ENCODE measurements around the gene MKI67.
"Not testable (repeated sequence)": the region's sequence is repeated elsewhere in the genome, so short reads cannot be mapped to it uniquely, and the experiment has no call there.

Gene MKI67

GRCh38 chr10:128149267-128150014 is 23.2 kb upstream of the MKI67 start:
- no peak for DNase-seq (ENCODE audit: low read depth in 1 of 2, low spot score in 1 of 2)

GRCh38 chr10:128147669-128148068 is 21.4 kb upstream of the MKI67 start:
- DNase-seq (ENCODE audit: low read depth in 1 of 2, low spot score in 1 of 2) = no peak

- no peak for DNase-seq (ENCODE audit: low read depth in 1 of 2, low spot score in 1 of 2)
Observed at GRCh38 chr10:128147064-128147463, 20.8 kb upstream of the MKI67 start.

- DNase-seq (ENCODE audit: low read depth in 1 of 2, low spot score in 1 of 2) = no peak
Observed at GRCh38 chr10:128144547-128144946, 18.3 kb upstream of the MKI67 start.

- DNase-seq (ENCODE audit: low read depth in 1 of 2, low spot score in 1 of 2) = no peak
Observed at GRCh38 chr10:128143531-128143930, 17.3 kb upstream of the MKI67 start.

- no peak for DNase-seq (ENCODE audit: low read depth in 1 of 2, low spot score in 1 of 2)
Observed at GRCh38 chr10:128140425-128140824, 14.2 kb upstream of the MKI67 start.

GRCh38 chr10:128138429-128138828 is 12.2 kb upstream of the MKI67 start:
- not testable (repeated sequence) for DNase-seq (ENCODE audit: low read depth in 1 of 2, low spot score in 1 of 2)

- DNase-seq (ENCODE audit: low read depth in 1 of 2, low spot score in 1 of 2) = no peak
Observed at GRCh38 chr10:128137877-128138276, 11.7 kb upstream of the MKI67 start.

GRCh38 chr10:128130051-128130450 is 3.8 kb upstream of the MKI67 start:
- no peak for DNase-seq (ENCODE audit: low read depth in 1 of 2, low spot score in 1 of 2)

GRCh38 chr10:128128582-128128981 is 2.4 kb upstream of the MKI67 start:
- DNase-seq (ENCODE audit: low read depth in 1 of 2, low spot score in 1 of 2) = no peak

- no peak for DNase-seq (ENCODE audit: low read depth in 1 of 2, low spot score in 1 of 2)
Observed at GRCh38 chr10:128125416-128125943, 743 bp downstream of the MKI67 start.

GRCh38 chr10:128124813-128125403 is 1.3 kb downstream of the MKI67 start:
- no peak for DNase-seq (ENCODE audit: low read depth in 1 of 2, low spot score in 1 of 2)

GRCh38 chr10:128123846-128124245 is 2.4 kb downstream of the MKI67 start:
- no peak for DNase-seq (ENCODE audit: low read depth in 1 of 2, low spot score in 1 of 2)

- DNase-seq (ENCODE audit: low read depth in 1 of 2, low spot score in 1 of 2) = no peak
Observed at GRCh38 chr10:128122931-128123330, 3.3 kb downstream of the MKI67 start.

- no peak for DNase-seq (ENCODE audit: low read depth in 1 of 2, low spot score in 1 of 2)
Observed at GRCh38 chr10:128121750-128122412, 4.3 kb downstream of the MKI67 start.

- DNase-seq (ENCODE audit: low read depth in 1 of 2, low spot score in 1 of 2) = no peak
Observed at GRCh38 chr10:128116851-128117615, 9.2 kb downstream of the MKI67 start.

GRCh38 chr10:128116187-128116586 is 10.0 kb downstream of the MKI67 start:
- DNase-seq (ENCODE audit: low read depth in 1 of 2, low spot score in 1 of 2) = no peak

GRCh38 chr10:128115356-128115755 is 10.9 kb downstream of the MKI67 start:
- no peak for DNase-seq (ENCODE audit: low read depth in 1 of 2, low spot score in 1 of 2)

GRCh38 chr10:128114901-128115300 is 11.3 kb downstream of the MKI67 start:
- DNase-seq (ENCODE audit: low read depth in 1 of 2, low spot score in 1 of 2) = no peak

- no peak for DNase-seq (ENCODE audit: low read depth in 1 of 2, low spot score in 1 of 2)
Observed at GRCh38 chr10:128113026-128113425, 13.2 kb downstream of the MKI67 start.

- no peak for DNase-seq (ENCODE audit: low read depth in 1 of 2, low spot score in 1 of 2)
Observed at GRCh38 chr10:128111696-128112095, 14.5 kb downstream of the MKI67 start.

All from stimulated activated CD4-positive, alpha-beta T cell treated with anti-CD3 and anti-CD28 coated beads, Interleukin-15, amount 100 ng/mL, for 1 hour (primary cell).